ENCODE data around the gene OR10H2. TPM values are rescaled to one million over a fixed set of nuclear protein-coding genes. Genes with fewer than 3 reads are reported as not detected.
A peak's percentile ranks its signal among the peaks of the same experiment; 100 is the strongest.
"Not testable (repeated sequence)": the region's sequence is repeated elsewhere in the genome, so short reads cannot be mapped to it uniquely, and the experiment has no call there.

OR10H2 gene
- total and polyA plus RNA-seq, 4 donors: not detected

- H3K27ac ChIP-seq (ENCODE audit: low read depth, low read length): no peak overlapping the region
- no peaks in the 10 kb centered on the region for H3K9me3 ChIP-seq (ENCODE audit: control insufficient read depth, insufficient read depth, low read length)
- peaks cover 14% of the 10 kb centered on the region for H3K27me3 ChIP-seq (ENCODE audit: control insufficient read depth, insufficient read depth, low read length)
- no peak for DNase-seq (ENCODE audit: low read depth in 4 of 6, low spot score in 6 of 6)
- no peaks in the 10 kb centered on the region for H3K36me3 ChIP-seq (ENCODE audit: control insufficient read depth, insufficient read depth, low read length)
- H3K4me3 ChIP-seq (ENCODE audit: low read depth, low read length): no peak overlapping the region
- no CpG with 5 or more reads among the region's 2 CpGs for WGBS (ENCODE audit: insufficient coverage)
- H3K4me1 ChIP-seq (ENCODE audit: control insufficient read depth, insufficient read depth, low read length): no peaks in the 10 kb centered on the region
Observed at GRCh38 chr19:15748239-15748638, 20.4 kb downstream of the OR10H2 start.

GRCh38 chr19:15758379-15758778 is 30.6 kb downstream of the OR10H2 start:
- no peaks in the 10 kb centered on the region for H3K9me3 ChIP-seq (ENCODE audit: control insufficient read depth, insufficient read depth, low read length)

GRCh38 chr19:15759962-15760565 is 32.2 kb downstream of the OR10H2 start:
- no peaks in the 10 kb centered on the region for H3K9me3 ChIP-seq (ENCODE audit: control insufficient read depth, insufficient read depth, low read length)
- 41% methylated on average over 27 of the region's 28 CpGs for WGBS (ENCODE audit: insufficient coverage)
- no peak overlapping the region for H3K4me3 ChIP-seq (ENCODE audit: low read depth, low read length)
- H3K4me1 ChIP-seq (ENCODE audit: control insufficient read depth, insufficient read depth, low read length): no peaks in the 10 kb centered on the region
- H3K27ac ChIP-seq (ENCODE audit: low read depth, low read length): no peak overlapping the region
- H3K27me3 ChIP-seq (ENCODE audit: control insufficient read depth, insufficient read depth, low read length): peaks cover 4% of the 10 kb centered on the region
- H3K36me3 ChIP-seq (ENCODE audit: control insufficient read depth, insufficient read depth, low read length): peaks cover 4% of the 10 kb centered on the region
- peak in 1 of 6 donors; percentile 2 for DNase-seq (ENCODE audit: low read depth in 4 of 6, low spot score in 6 of 6)

More at GRCh38 chr19:15758379-15758778, 30.6 kb downstream of the OR10H2 start:
- peak in 1 of 6 donors; percentile 6 for DNase-seq (ENCODE audit: low read depth in 4 of 6, low spot score in 6 of 6)
- peaks cover 4% of the 10 kb centered on the region for H3K36me3 ChIP-seq (ENCODE audit: control insufficient read depth, insufficient read depth, low read length)
- H3K27me3 ChIP-seq (ENCODE audit: control insufficient read depth, insufficient read depth, low read length): peaks cover 4% of the 10 kb centered on the region
- no peak overlapping the region for H3K27ac ChIP-seq (ENCODE audit: low read depth, low read length)
- H3K4me3 ChIP-seq (ENCODE audit: low read depth, low read length): no peak overlapping the region
- WGBS (ENCODE audit: insufficient coverage): 33% methylated on average over 2 of the region's 2 CpGs
- H3K4me1 ChIP-seq (ENCODE audit: control insufficient read depth, insufficient read depth, low read length): no peaks in the 10 kb centered on the region

- no peak overlapping the region for H3K27ac ChIP-seq (ENCODE audit: low read depth, low read length)
- no peaks in the 10 kb centered on the region for H3K27me3 ChIP-seq (ENCODE audit: control insufficient read depth, insufficient read depth, low read length)
- H3K4me3 ChIP-seq (ENCODE audit: low read depth, low read length): no peak overlapping the region
- no peaks in the 10 kb centered on the region for H3K4me1 ChIP-seq (ENCODE audit: control insufficient read depth, insufficient read depth, low read length)
- H3K9me3 ChIP-seq (ENCODE audit: control insufficient read depth, insufficient read depth, low read length): no peaks in the 10 kb centered on the region
- 41% methylated on average over 5 of the region's 6 CpGs for WGBS (ENCODE audit: insufficient coverage)
- no peaks in the 10 kb centered on the region for H3K36me3 ChIP-seq (ENCODE audit: control insufficient read depth, insufficient read depth, low read length)
- DNase-seq (ENCODE audit: low read depth in 4 of 6, low spot score in 6 of 6): no peak
Observed at GRCh38 chr19:15769586-15769985, 41.8 kb downstream of the OR10H2 start.

GRCh38 chr19:15774159-15774558 is 46.3 kb downstream of the OR10H2 start:
- H3K27ac ChIP-seq (ENCODE audit: low read depth, low read length); DNase-seq (ENCODE audit: low read depth in 4 of 6, low spot score in 6 of 6); H3K4me1 ChIP-seq (ENCODE audit: control insufficient read depth, insufficient read depth, low read length); H3K4me3 ChIP-seq (ENCODE audit: low read depth, low read length); H3K36me3 ChIP-seq (ENCODE audit: control insufficient read depth, insufficient read depth, low read length); H3K27me3 ChIP-seq (ENCODE audit: control insufficient read depth, insufficient read depth, low read length); H3K9me3 ChIP-seq (ENCODE audit: control insufficient read depth, insufficient read depth, low read length): not testable (repeated sequence)
- 67% methylated on average over 1 of the region's 3 CpGs for WGBS (ENCODE audit: insufficient coverage)

- Histone ChIP-seq H3K36me3 (ENCODE audit: control insufficient read depth, insufficient read depth, low read length) (no peaks in the 10 kb centered on the region), H3K9me3 (ENCODE audit: control insufficient read depth, insufficient read depth, low read length) (no peaks in the 10 kb centered on the region), H3K27ac (ENCODE audit: low read depth, low read length) (no peak overlapping the region), H3K27me3 (ENCODE audit: control insufficient read depth, insufficient read depth, low read length) (no peaks in the 10 kb centered on the region), H3K4me3 (ENCODE audit: low read depth, low read length) (no peak overlapping the region), H3K4me1 (ENCODE audit: control insufficient read depth, insufficient read depth, low read length) (peaks cover 10% of the 10 kb centered on the region)
- no peak for DNase-seq (ENCODE audit: low read depth in 4 of 6, low spot score in 6 of 6)
- 85% methylated on average over 2 of the region's 2 CpGs for WGBS (ENCODE audit: insufficient coverage)
Observed at GRCh38 chr19:15775249-15775648, 47.4 kb downstream of the OR10H2 start.

- Histone ChIP-seq H3K4me3 (ENCODE audit: low read depth, low read length) (no peak overlapping the region), H3K4me1 (ENCODE audit: control insufficient read depth, insufficient read depth, low read length) (peaks cover 19% of the 10 kb centered on the region), H3K27me3 (ENCODE audit: control insufficient read depth, insufficient read depth, low read length) (no peaks in the 10 kb centered on the region), H3K36me3 (ENCODE audit: control insufficient read depth, insufficient read depth, low read length) (no peaks in the 10 kb centered on the region), H3K27ac (ENCODE audit: low read depth, low read length) (no peak overlapping the region), H3K9me3 (ENCODE audit: control insufficient read depth, insufficient read depth, low read length) (no peaks in the 10 kb centered on the region)
- DNase-seq (ENCODE audit: low read depth in 4 of 6, low spot score in 6 of 6): no peak
- 97% methylated on average over 4 of the region's 4 CpGs for WGBS (ENCODE audit: insufficient coverage)
Observed at GRCh38 chr19:15776264-15776663, 48.4 kb downstream of the OR10H2 start.

- H3K27me3 ChIP-seq (ENCODE audit: control insufficient read depth, insufficient read depth, low read length): no peaks in the 10 kb centered on the region
- H3K9me3 ChIP-seq (ENCODE audit: control insufficient read depth, insufficient read depth, low read length): no peaks in the 10 kb centered on the region
- no peak for DNase-seq (ENCODE audit: low read depth in 4 of 6, low spot score in 6 of 6)
- no peak overlapping the region for H3K4me3 ChIP-seq (ENCODE audit: low read depth, low read length)
- H3K36me3 ChIP-seq (ENCODE audit: control insufficient read depth, insufficient read depth, low read length): no peaks in the 10 kb centered on the region
- WGBS (ENCODE audit: insufficient coverage): 67% methylated on average over 8 of the region's 9 CpGs
- peaks cover 23% of the 10 kb centered on the region for H3K4me1 ChIP-seq (ENCODE audit: control insufficient read depth, insufficient read depth, low read length)
- H3K27ac ChIP-seq (ENCODE audit: low read depth, low read length): no peak overlapping the region
Observed at GRCh38 chr19:15776991-15777970, 49.5 kb downstream of the OR10H2 start.
